Upper lobe of left lung (tissue), 6 donors: ENCODE results near the gene CDK13. TPM values are rescaled to one million over a fixed set of nuclear protein-coding genes. Genes with fewer than 3 reads are reported as not detected.

Source experiments
- ATAC-seq, 2 donors: fragments of 200-7000 bp; cut with Tn5 transposase; one replicate each; pipeline ENCODE4 v1.9.1; 2022; ENCODE audit warnings: mild to moderate bottlenecking in 2 of 2, moderate library complexity in 2 of 2; ENCODE audit not compliant: low FRiP score in 2 of 2
- DNase-seq, 2 donors: peaks; one replicate each; pipeline ENCODE4 v3.0.0-alpha.2; 2019 to 2020
- H3K27ac ChIP-seq, 4 donors: fragments of 200-600 bp; sonication (generic); one replicate each; pipeline ENCODE4 v1.5.1; 2016 to 2019
- H3K27me3 ChIP-seq, 4 donors: fragments of 200-600 bp; sonication (generic); one replicate each; pipeline ENCODE4 v1.5.1; 2017 to 2019
- H3K36me3 ChIP-seq, 4 donors: fragments of 200-600 bp; sonication (generic); one replicate each; pipeline ENCODE4 v1.5.1; 2016 to 2019
- H3K4me1 ChIP-seq, 4 donors: fragments of 200-600 bp; sonication (generic); one replicate each; pipeline ENCODE4 v1.5.1; 2018 to 2019
- H3K4me3 ChIP-seq, 4 donors: fragments of 200-600 bp; sonication (generic); one replicate each; pipeline ENCODE4 v1.5.1; 2017 to 2019; ENCODE audit warnings: mild to moderate bottlenecking in 2 of 4, moderate library complexity in 1 of 4
- H3K9me3 ChIP-seq, 4 donors: fragments of 200-600 bp; sonication (generic); one replicate each; pipeline ENCODE4 v1.5.1; 2018 to 2019
- EP300 ChIP-seq, 4 donors: sonication (generic); formaldehyde crosslinking; IDR thresholded peaks; one replicate each; pipeline ENCODE4 v1.5.1; 2017; ENCODE audit warnings: antibody characterized with exemption in 4 of 4, control low read depth in 2 of 4
- POLR2A ChIP-seq, 4 donors: fragments of 450-650 bp; IDR thresholded peaks; one replicate each; pipeline ENCODE4 v1.5.1; 2016 to 2017; ENCODE audit warnings: antibody characterized with exemption in 4 of 4, mild to moderate bottlenecking in 2 of 4
- POLR2AphosphoS5 ChIP-seq, 2 donors: sonication (generic); formaldehyde crosslinking; IDR thresholded peaks; one replicate each; pipeline ENCODE4 v1.5.1; 2017; ENCODE audit warnings: antibody characterized with exemption in 2 of 2
- WGBS, 2 donors: methylation state at CpG; one replicate each; pipeline ENCODE4 v1.1.5; 2017 to 2018; 5-methylcytosine and 5-hydroxymethylcytosine counted together
- total RNA-seq, 6 donors: library from RNA; depleted of rRNA in 4 of 6; stranded (reverse); fragments of >200 nt in 4 of 6; gene quantifications; one replicate each; pipeline versions ENCODE4 v1.1.0 to v1.2.1, GENCODE V29; 2016 to 2021
- TF ChIP-seq, protein P1 (sequence below), 6 experiments: fragments of 450-650 bp in 4 of 6; fragments of 200-600 bp in 2 of 6; sonication (generic) in 2 of 6; IDR thresholded peaks; one replicate each; pipeline ENCODE4 v1.5.1; 2016 to 2019; ENCODE audit warnings: antibody characterized with exemption in 6 of 6
- donor health status: DM: no; HTN: no; CAD: no; lungs with moderate emphysema.
- donor health status: DM: no; HTN: yes; CAD: no; lungs with severe emphysema.

The CDK13 gene
- total RNA-seq, 6 donors from 2014 or later: 39.0 to 145 (median 77.3) TPM

GRCh38 chr7:39922580-39922979 is 27.5 kb upstream of the CDK13 start:
- no peak for ATAC-seq
- Histone ChIP-seq H3K27me3 (no peaks in the 10 kb centered on the region), H3K27ac (no peak overlapping the region), H3K4me3 (no peak overlapping the region), H3K9me3 (no peaks in the 10 kb centered on the region), H3K4me1 (no peaks in the 10 kb centered on the region), H3K36me3 (no peaks in the 10 kb centered on the region)
- DNase-seq: no peak
- WGBS, 2 donors: 92 to 93% methylated on average over 3 of the region's 3 CpGs
- TF ChIP-seq POLR2A (IDR thresholded peaks at IDR 0.05) (no peak), POLR2AphosphoS5 (IDR thresholded peaks at IDR 0.05) (no peak), EP300 (IDR thresholded peaks at IDR 0.05) (no peak)
- TF ChIP-seq, protein P1, sequence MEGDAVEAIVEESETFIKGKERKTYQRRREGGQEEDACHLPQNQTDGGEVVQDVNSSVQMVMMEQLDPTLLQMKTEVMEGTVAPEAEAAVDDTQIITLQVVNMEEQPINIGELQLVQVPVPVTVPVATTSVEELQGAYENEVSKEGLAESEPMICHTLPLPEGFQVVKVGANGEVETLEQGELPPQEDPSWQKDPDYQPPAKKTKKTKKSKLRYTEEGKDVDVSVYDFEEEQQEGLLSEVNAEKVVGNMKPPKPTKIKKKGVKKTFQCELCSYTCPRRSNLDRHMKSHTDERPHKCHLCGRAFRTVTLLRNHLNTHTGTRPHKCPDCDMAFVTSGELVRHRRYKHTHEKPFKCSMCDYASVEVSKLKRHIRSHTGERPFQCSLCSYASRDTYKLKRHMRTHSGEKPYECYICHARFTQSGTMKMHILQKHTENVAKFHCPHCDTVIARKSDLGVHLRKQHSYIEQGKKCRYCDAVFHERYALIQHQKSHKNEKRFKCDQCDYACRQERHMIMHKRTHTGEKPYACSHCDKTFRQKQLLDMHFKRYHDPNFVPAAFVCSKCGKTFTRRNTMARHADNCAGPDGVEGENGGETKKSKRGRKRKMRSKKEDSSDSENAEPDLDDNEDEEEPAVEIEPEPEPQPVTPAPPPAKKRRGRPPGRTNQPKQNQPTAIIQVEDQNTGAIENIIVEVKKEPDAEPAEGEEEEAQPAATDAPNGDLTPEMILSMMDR (IDR thresholded peaks at IDR 0.05): no peak

GRCh38 chr7:39923091-39923490 is 27.0 kb upstream of the CDK13 start:
- Histone ChIP-seq H3K27me3 (no peaks in the 10 kb centered on the region), H3K4me1 (no peaks in the 10 kb centered on the region), H3K36me3 (no peaks in the 10 kb centered on the region), H3K4me3 (no peak overlapping the region), H3K9me3 (no peaks in the 10 kb centered on the region), H3K27ac (no peak overlapping the region)
- 71 to 94% methylated on average over 1 of the region's 1 CpG for WGBS, 2 donors
- TF ChIP-seq POLR2AphosphoS5 (IDR thresholded peaks at IDR 0.05) (no peak), POLR2A (IDR thresholded peaks at IDR 0.05) (no peak), EP300 (IDR thresholded peaks at IDR 0.05) (no peak)
- TF ChIP-seq, protein P1 (IDR thresholded peaks at IDR 0.05): no peak
- no peak for ATAC-seq
- DNase-seq: no peak

DNA sequence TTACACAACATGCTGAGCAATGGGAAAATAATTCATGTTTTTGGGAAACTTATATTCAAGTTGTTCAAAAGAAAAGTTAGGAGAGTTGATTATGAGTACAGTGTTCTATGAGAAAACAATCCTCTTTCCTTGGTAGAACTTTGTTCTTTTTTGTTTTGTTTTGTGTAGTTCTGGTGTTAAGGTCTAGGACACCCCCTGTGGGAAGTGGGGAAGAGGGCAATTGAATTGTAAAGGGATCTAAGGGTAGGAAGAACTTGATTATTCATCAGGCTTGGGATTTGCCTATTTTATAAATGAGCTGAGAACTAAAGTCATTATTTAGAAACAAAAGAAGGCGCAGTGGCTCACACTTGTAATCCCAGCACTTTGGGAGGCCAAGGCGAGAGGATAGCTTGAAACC is 25.9 kb upstream of the CDK13 start:
- 89 to 90% methylated on average over 2 of the region's 2 CpGs for WGBS, 2 donors
- H3K27ac ChIP-seq: no peak overlapping the region
- TF ChIP-seq, protein P1 (IDR thresholded peaks at IDR 0.05): no peak
- TF ChIP-seq EP300 (IDR thresholded peaks at IDR 0.05) (no peak), POLR2A (IDR thresholded peaks at IDR 0.05) (no peak), POLR2AphosphoS5 (IDR thresholded peaks at IDR 0.05) (no peak)
- no peaks in the 10 kb centered on the region for H3K27me3 ChIP-seq
- DNase-seq (no peak), ATAC-seq (no peak)
- no peak overlapping the region for H3K4me3 ChIP-seq
- no peaks in the 10 kb centered on the region for H3K36me3 ChIP-seq
- no peaks in the 10 kb centered on the region for H3K4me1 ChIP-seq
- H3K9me3 ChIP-seq: no peaks in the 10 kb centered on the region

- no peak for ATAC-seq
Measured at GRCh38 chr7:39926111-39926510, 23.9 kb upstream of the CDK13 start.

GRCh38 chr7:39927018-39927417 is 23.0 kb upstream of the CDK13 start:
- H3K4me1 ChIP-seq: peaks cover 0 to 2% (median 0%) of the 10 kb centered on the region in 4 donors
- no peak overlapping the region for H3K27ac ChIP-seq
- no peaks in the 10 kb centered on the region for H3K36me3 ChIP-seq
- DNase-seq (no peak), ATAC-seq (no peak)
- H3K4me3 ChIP-seq: no peak overlapping the region
- 94 to 97% methylated on average over 7 of the region's 7 CpGs for WGBS, 2 donors
- no peak for TF ChIP-seq POLR2AphosphoS5 (IDR thresholded peaks at IDR 0.05)
- TF ChIP-seq EP300 (IDR thresholded peaks at IDR 0.05): no peak
- TF ChIP-seq POLR2A (IDR thresholded peaks at IDR 0.05): no peak
- TF ChIP-seq, protein P1 (IDR thresholded peaks at IDR 0.05): no peak
- H3K9me3 ChIP-seq: no peaks in the 10 kb centered on the region
- no peaks in the 10 kb centered on the region for H3K27me3 ChIP-seq

More at GRCh38 chr7:39926111-39926510, 23.9 kb upstream of the CDK13 start:
- Histone ChIP-seq H3K9me3 (no peaks in the 10 kb centered on the region), H3K27me3 (no peaks in the 10 kb centered on the region), H3K4me3 (no peak overlapping the region), H3K27ac (no peak overlapping the region), H3K36me3 (no peaks in the 10 kb centered on the region), H3K4me1 (peaks cover 0 to 2% (median 0%) of the 10 kb centered on the region in 4 donors)
- DNase-seq: no peak
- TF ChIP-seq, protein P1 (IDR thresholded peaks at IDR 0.05): no peak
- TF ChIP-seq POLR2AphosphoS5 (IDR thresholded peaks at IDR 0.05): no peak
- TF ChIP-seq EP300 (IDR thresholded peaks at IDR 0.05): no peak
- no peak for TF ChIP-seq POLR2A (IDR thresholded peaks at IDR 0.05)
